HG03064 (cell line): ENCODE data around the gene CCDC86.

ENCODE experiments used
- ATAC-seq: cut with Tn5 transposase; IDR thresholded peaks from one replicate; pipeline ENCODE4 v1.9.1; 2021; ENCODE audit warnings: low read depth; ENCODE audit not compliant: unreplicated experiment

Gene CCDC86

DNA sequence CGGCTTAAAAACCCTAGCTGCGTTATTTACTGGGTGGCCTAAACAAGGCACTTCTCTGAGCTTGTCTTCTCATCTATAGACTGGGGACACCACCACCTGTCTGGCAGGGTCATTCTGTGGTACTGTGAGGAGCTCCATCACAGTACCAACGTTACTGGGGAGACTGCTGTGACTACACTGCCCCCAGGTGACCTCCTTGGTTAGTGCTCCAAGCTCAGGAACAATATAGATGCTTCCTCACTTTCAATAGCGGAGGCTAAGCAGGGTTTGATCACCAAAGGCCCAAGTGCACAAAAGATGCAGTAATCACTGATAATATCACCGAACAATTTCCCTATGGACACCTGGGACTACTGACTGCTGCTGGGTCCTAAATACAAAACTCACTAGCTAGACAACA is 45.6 kb downstream of the CCDC86 start:
- ATAC-seq = no peak

GRCh38 chr11:60889869-60890311 is 48.0 kb downstream of the CCDC86 start:
- no peak for ATAC-seq

GRCh38 chr11:60890696-60891095 is 48.8 kb downstream of the CCDC86 start:
- no peak for ATAC-seq

DNA sequence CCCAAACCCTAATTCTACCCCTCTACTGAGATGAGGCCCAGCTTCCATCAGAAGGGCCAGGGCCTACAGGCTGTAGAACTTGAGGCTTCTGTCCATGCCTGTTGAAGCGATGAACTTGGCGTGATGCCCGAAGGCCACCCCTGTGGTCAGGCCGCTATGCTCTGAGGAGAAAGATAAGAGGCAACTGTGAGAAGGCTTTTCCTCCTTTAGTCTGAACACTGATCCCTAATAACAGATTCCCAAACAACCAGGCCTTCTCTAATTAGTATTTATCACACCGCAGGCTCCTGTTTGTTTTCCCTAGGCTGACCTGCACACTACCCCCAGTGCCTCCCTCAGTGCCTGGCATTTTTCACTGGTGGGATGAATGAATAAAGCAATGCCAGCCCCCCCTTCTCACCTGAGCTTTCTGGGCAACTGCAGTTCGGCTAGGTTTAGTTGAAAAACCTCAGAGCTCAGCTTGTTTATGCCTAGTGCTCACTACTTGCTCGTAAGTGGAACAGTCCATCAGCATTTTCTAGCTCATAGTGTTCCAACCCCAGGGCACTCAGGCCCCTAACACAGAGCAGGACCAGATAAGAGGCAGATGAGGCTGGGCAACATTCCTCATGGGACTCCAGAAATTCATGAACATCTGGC is 49.3 kb downstream of the CCDC86 start:
- ATAC-seq = no peak

DNA sequence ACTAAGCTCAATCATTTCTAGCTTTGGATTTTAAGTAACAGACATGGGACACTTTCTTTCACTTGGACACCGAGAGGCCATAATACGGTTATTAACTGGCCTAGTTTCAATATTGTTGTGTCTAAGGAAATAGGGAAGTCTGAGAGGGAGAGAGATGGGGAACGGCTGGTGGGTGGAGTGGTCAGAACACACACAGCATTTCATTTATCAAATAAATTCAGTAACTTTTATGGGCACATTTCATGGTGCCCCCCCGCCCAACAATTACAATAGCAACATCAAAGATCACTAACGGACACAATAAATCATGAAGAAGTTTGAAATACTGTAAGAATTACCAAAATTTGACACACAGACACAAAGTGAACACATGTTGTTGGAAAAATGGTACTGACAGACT is 53.8 kb downstream of the CCDC86 start:
- no peak for ATAC-seq

GRCh38 chr11:60897496-60897895 is 55.6 kb downstream of the CCDC86 start:
- no peak for ATAC-seq

- no peak for ATAC-seq
Observed at GRCh38 chr11:60899046-60899936, 57.4 kb downstream of the CCDC86 start.

- no peak for ATAC-seq
Observed at GRCh38 chr11:60899977-60900376, 58.1 kb downstream of the CCDC86 start.
